Omental fat pad (tissue), 4 donors: ENCODE results near the gene PDLIM7. TPM values are rescaled to one million over a fixed set of nuclear protein-coding genes. Genes with fewer than 3 reads are reported as not detected.

ENCODE experiments used
- ATAC-seq: fragments of 150-250 bp; one replicate; pipeline ENCODE4 v1.9.1; 2016; ENCODE audit warnings: mild to moderate bottlenecking, moderate library complexity; ENCODE audit not compliant: low FRiP score
- DNase-seq: peaks from one replicate; pipeline ENCODE4 v3.0.0-alpha.2; 2019; ENCODE audit warnings: low spot score
- total RNA-seq, 4 donors: library from RNA; depleted of rRNA; stranded (reverse); fragments of >200 nt; gene quantifications; one replicate each; pipeline ENCODE4 v1.1.0, GENCODE V29; 2016
- TF ChIP-seq, protein P1 (sequence below), 3 donors: fragments of 450-650 bp; IDR thresholded peaks; one replicate each; pipeline ENCODE4 v1.5.1; 2016 to 2017; ENCODE audit warnings: antibody characterized with exemption in 3 of 3, mild to moderate bottlenecking in 3 of 3, moderate library complexity in 2 of 3

The PDLIM7 gene
- total RNA-seq, 4 donors from 2014 or later, result 20.0 to 63.2 (median 34.2) TPM

DNA sequence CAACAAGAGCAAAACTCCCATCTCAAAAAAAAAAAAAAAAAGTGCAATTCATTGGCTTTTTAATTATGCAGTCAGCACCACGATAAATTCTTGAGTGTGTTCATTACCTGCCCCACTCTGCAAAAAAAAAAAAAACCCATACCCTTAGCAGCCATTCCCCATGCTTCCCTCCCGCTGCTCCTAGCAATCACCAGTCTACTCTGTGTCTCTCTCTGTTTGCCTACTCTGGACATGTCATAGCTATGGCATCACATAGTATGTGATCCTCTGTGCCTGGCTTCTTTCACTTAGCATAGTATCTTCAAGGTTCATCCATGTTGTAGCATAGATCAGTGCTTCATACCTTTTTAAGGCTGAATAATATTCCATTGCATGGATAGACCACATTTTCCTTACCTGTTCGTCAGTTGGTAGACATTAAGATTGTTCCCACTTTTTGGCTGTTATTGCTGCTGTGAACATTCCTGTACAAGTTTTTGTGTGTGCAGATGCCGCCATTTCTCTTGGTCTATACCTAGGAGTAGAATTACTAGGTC lies 57.8 kb downstream of the PDLIM7 start:
- TF ChIP-seq, protein P1, sequence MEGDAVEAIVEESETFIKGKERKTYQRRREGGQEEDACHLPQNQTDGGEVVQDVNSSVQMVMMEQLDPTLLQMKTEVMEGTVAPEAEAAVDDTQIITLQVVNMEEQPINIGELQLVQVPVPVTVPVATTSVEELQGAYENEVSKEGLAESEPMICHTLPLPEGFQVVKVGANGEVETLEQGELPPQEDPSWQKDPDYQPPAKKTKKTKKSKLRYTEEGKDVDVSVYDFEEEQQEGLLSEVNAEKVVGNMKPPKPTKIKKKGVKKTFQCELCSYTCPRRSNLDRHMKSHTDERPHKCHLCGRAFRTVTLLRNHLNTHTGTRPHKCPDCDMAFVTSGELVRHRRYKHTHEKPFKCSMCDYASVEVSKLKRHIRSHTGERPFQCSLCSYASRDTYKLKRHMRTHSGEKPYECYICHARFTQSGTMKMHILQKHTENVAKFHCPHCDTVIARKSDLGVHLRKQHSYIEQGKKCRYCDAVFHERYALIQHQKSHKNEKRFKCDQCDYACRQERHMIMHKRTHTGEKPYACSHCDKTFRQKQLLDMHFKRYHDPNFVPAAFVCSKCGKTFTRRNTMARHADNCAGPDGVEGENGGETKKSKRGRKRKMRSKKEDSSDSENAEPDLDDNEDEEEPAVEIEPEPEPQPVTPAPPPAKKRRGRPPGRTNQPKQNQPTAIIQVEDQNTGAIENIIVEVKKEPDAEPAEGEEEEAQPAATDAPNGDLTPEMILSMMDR (IDR thresholded peaks at IDR 0.05), result no peak
- DNase-seq (no peak), ATAC-seq (no peak)

DNA sequence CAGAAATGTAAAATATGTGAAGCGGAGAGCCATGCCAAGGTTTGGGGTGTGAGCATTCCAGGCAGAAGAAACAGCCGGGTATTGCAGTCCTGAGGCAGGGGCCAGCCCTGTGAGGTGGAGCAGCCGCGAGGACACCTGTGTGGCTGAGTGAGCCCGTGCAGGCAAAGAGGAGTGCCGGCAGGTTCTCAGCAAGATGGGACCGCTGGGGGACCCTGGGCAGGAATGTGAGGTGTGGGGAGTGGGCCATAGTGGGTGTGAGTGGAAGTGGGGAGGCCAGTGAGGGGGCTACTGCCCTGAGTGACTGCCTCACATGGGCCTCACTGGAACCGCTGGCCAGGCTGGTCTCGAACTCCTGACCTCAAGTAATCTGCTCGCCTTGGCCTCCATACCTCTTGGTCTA lies 58.9 kb downstream of the PDLIM7 start:
- ATAC-seq (no peak), DNase-seq (no peak)
- TF ChIP-seq, protein P1 (IDR thresholded peaks at IDR 0.05), result no peak

DNA sequence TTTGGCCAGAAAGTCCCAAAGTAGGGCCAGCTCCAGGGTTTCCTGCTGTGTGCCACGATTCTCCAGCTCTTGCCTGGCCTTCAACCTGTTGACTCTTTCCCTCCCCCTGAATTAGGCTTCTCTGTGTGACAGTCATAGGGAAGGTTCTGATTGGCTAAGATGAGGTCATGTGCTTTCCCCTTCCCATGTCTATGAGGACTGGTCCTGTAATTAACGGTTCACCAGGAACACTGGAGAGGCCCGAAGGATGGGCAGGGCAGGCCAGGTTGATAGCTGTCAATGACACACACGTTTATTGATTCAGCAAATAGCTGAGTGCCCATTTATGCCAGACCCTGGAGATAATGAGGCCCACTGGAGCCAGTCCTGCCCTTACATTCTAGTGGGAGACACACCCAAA lies 59.8 kb downstream of the PDLIM7 start:
- no peak for DNase-seq
- TF ChIP-seq, protein P1 (IDR thresholded peaks at IDR 0.05), result no peak
- no peak for ATAC-seq

DNA sequence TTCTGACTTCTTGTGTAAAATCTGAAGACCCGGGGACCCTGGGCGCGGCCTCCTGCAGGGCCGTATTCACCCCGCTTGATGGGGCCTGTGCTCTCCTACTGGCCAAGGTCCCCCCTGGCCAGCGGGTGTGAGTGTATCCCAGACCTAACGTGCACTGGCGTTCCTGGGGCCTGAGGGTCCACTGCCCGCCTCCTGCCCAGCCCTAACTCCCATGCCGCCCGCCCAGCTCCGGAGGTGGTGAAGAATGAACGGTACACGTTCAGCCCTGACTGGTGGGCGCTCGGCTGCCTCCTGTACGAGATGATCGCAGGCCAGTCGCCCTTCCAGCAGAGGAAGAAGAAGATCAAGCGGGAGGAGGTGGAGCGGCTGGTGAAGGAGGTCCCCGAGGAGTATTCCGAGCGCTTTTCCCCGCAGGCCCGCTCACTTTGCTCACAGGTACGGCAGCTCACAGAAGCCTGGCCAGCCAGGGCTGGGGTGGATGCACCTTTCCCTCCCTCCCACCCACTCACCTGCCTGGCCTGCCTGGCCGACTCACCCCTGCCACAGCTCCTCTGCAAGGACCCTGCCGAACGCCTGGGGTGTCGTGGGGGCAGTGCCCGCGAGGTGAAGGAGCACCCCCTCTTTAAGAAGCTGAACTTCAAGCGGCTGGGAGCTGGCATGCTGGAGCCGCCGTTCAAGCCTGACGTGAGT lies 61.4 kb downstream of the PDLIM7 start:
- TF ChIP-seq, protein P1 (IDR thresholded peaks at IDR 0.05), result no peak
- DNase-seq, result no peak
- no peak for ATAC-seq

DNA sequence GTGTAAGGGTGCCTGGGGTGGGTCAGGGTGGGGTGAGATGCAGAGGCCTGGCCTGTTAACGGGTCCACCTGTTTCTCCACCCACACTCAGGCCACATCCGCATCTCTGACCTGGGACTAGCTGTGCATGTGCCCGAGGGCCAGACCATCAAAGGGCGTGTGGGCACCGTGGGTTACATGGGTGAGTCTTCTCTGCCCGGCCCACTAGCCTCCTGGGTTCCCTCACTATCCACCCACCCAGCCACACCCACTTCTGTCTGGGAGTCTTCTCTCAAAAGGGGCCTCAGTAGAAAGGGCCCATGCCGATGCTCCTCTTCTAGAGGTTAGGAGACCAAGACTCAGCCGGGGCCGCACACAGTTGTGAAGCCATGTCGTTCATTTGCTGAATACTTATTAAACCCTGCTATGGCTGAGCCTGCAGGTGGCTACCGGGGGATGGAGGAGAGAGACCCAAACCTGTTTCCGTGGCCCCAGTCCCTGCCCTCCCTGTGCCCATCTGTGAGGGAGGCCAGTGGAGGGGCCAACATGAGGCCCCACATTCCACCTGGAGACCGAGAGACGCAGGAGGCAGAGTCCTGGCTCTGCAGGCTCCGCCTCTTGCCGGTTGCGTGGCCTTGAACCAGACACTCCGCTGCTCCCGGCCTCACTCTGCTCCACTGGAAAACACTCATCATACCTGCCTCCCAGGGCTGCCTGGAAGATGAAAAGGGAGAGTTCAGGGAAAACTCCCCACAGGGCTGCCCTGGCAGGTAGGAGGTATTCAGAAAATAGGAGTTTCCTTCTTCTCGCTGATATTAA lies 62.3 kb downstream of the PDLIM7 start:
- TF ChIP-seq, protein P1 (IDR thresholded peaks at IDR 0.05), result no peak
- DNase-seq (no peak), ATAC-seq (no peak)

DNA sequence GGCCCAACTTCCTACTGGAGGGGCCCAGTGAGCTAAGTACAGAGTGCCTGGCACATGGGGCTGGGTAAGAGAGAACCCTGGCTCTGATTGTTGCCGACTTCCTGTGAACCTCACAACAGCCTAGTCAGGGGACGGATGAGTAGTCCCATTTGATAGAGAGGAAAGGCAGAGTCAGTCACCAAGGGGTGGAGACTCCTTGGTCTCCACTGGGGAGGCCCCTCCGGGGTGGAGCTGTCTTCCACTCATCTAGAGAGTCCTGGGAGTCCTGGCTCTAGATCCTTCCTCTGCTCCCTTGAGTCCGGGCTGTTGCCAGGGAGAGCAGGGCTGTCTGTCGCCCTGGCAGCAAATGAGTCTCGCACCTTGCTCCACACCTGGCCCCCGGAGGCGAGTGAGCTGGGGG lies 63.0 kb downstream of the PDLIM7 start:
- DNase-seq (no peak), ATAC-seq (no peak)
- TF ChIP-seq, protein P1 (IDR thresholded peaks at IDR 0.05), result no peak
